ENCODE measurements around the gene CD209.

The CD209 gene

DNA sequence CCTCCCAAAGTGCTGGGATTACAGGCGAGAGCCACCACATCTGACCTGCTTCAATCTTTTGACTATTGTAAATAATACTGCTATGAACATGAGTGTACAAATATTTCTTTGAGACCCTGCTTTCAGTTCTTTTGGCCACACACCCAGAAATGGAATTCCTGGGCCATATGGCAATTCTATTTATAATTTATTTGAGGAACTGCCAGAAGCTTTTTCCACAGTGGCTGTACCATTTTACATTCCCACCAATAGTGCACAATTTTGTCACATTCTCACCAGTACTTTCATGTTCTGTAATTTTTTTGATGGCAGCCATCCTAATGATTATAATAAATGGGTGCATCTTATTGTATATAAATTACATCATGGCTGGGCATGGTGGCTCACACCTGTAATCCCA lies 31.7 kb downstream of the CD209 start:
- in situ Hi-C loops (cut with HindIII; ENCODE audit: low sequenced_read_pairs), result no loop called here
- no peak overlapping the region for H3K4me3 ChIP-seq (ENCODE audit: low read depth, low read length)
- DNase-seq (ENCODE audit: low read depth, low spot score), result no peak
- TF ChIP-seq, protein P1, sequence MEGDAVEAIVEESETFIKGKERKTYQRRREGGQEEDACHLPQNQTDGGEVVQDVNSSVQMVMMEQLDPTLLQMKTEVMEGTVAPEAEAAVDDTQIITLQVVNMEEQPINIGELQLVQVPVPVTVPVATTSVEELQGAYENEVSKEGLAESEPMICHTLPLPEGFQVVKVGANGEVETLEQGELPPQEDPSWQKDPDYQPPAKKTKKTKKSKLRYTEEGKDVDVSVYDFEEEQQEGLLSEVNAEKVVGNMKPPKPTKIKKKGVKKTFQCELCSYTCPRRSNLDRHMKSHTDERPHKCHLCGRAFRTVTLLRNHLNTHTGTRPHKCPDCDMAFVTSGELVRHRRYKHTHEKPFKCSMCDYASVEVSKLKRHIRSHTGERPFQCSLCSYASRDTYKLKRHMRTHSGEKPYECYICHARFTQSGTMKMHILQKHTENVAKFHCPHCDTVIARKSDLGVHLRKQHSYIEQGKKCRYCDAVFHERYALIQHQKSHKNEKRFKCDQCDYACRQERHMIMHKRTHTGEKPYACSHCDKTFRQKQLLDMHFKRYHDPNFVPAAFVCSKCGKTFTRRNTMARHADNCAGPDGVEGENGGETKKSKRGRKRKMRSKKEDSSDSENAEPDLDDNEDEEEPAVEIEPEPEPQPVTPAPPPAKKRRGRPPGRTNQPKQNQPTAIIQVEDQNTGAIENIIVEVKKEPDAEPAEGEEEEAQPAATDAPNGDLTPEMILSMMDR (IDR thresholded peaks at IDR 0.05; ENCODE audit: low read depth, low read length), result no peak

- in situ Hi-C loops (cut with HindIII; ENCODE audit: low sequenced_read_pairs), result no loop called here
- TF ChIP-seq, protein P1 (IDR thresholded peaks at IDR 0.05; ENCODE audit: low read depth, low read length), result no peak
- H3K4me3 ChIP-seq (ENCODE audit: low read depth, low read length), result no peak overlapping the region
- DNase-seq (ENCODE audit: low read depth, low spot score), result no peak
Measured at GRCh38 chr19:7710616-7711015, 36.7 kb downstream of the CD209 start.

DNA sequence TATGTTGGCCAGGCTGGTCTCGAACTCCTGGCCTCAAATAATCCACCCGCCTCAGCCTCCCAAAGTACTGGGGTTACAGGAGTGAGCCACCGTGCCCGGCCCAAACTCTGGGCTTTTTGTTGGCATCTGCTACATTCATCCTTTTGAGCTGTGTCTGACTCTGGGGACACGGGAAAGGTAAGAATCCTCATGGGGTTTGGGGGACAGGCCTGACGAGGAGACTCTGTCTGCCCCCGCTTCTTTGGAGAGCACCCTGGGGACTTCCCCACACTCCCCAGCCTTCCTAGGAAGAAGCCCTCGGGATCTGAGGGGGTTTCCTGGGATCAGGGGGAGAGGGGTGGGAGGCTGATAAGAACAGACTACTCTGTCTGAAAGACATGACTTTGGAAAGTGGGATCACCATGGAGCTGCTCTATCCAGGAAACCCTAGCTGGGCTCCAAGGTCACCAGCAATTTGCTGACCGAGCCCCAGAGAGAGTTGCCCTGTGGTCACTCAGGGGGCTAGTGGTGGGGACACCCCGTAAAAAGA lies 37.3 kb downstream of the CD209 start:
- in situ Hi-C loops (cut with HindIII; ENCODE audit: low sequenced_read_pairs), result no loop called here
- no peak overlapping the region for H3K4me3 ChIP-seq (ENCODE audit: low read depth, low read length)
- no peak for DNase-seq (ENCODE audit: low read depth, low spot score)
- TF ChIP-seq, protein P1 (IDR thresholded peaks at IDR 0.05; ENCODE audit: low read depth, low read length), result no peak

- no peak for DNase-seq (ENCODE audit: low read depth, low spot score)
- in situ Hi-C loops (cut with HindIII; ENCODE audit: low sequenced_read_pairs), result no loop called here
- TF ChIP-seq, protein P1 (IDR thresholded peaks at IDR 0.05; ENCODE audit: low read depth, low read length), result no peak
- no peak overlapping the region for H3K4me3 ChIP-seq (ENCODE audit: low read depth, low read length)
Measured at GRCh38 chr19:7706955-7707456, 40.3 kb downstream of the CD209 start.

DNA sequence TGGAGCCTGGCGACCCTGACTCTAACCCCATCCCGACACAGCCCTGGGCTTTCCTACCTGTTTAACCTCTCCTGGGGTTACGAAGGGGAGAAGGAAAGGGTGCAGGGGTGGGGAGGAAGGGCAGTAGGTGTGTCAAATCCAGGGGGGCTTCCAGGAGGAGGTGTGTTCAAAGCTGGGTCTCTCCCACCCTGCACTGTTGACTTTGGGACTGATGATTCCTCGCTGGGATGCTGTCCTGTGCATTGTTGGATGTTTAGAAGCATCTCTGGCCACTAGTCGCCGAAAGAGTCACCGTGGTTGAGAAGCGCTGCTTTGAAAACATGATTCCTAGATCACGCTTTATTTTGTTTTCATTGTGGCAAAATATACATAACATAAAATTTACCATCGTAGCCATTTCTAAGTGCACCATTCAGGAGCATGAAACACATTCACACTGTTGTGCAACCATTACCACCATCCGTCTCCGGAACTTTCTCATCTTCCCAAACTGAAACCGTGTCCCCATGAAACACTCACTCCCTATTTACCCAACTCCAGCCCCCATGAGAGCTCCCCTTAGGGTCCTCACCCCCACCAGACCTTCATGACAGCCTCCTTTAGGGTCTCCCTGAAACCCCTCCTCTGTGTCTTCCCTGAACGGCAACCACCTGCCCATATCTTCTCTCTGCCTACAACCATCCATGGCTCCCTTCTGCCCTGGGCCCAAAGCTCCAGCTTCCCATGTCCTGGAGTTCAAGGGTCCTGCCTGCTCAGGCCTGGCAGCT lies 41.0 kb downstream of the CD209 start:
- no peak overlapping the region for H3K4me3 ChIP-seq (ENCODE audit: low read depth, low read length)
- TF ChIP-seq, protein P1 (IDR thresholded peaks at IDR 0.05; ENCODE audit: low read depth, low read length), result no peak
- no peak for DNase-seq (ENCODE audit: low read depth, low spot score)
- in situ Hi-C loops (cut with HindIII; ENCODE audit: low sequenced_read_pairs), result no loop called here

DNA sequence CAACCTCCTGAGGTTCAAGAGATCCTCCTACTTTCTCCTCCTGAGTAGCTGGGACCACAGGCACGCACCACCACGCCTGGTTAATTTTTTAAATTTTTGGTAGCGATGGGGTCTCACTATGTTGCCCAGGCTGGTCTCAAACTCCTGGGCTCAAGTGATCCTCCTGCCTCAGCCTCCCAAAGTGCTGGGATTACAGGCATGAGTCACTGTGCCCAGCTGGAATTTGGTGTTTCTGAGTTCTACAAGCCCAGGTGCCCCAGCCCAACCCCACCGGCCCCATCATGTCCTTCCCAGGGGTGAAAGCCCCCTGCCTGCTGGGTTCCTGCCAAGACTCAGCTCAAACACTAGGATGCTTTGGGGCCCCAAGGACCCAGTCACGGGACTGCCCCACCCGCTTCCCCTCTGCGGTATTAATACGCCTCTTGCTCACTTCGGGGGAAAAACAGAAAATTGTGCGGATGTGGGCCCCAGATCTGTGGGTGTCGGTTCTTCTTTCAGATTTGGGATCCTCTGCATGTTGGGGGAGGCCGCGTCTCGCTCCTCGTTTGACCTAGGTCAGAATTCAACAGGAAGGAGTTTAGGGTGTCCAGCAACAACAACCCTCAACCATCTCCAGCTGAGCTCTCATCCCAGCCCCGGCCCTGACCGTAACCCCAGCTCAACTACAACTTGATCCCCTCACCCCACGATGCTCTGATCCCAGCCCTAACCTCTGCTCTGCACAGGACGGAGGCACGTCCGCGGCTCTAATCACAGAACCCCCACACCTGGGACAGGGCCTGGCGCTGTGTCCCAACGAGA lies 41.7 kb downstream of the CD209 start:
- H3K4me3 ChIP-seq (ENCODE audit: low read depth, low read length), result no peak overlapping the region
- in situ Hi-C loops (cut with HindIII; ENCODE audit: low sequenced_read_pairs), result no loop called here
- TF ChIP-seq, protein P1 (IDR thresholded peaks at IDR 0.05; ENCODE audit: low read depth, low read length), result no peak
- no peak for DNase-seq (ENCODE audit: low read depth, low spot score)

Measured in astrocyte of the spinal cord (primary cell).